Panc1 (cell line): ENCODE results near the gene RBBP5. TPM values are rescaled to one million over a fixed set of nuclear protein-coding genes. Genes with fewer than 3 reads are reported as not detected.

Experiments used
- ATAC-seq: fragments of 200-7000 bp; cut with Tn5 transposase; 2 replicates; pipeline ENCODE4 v1.9.1; 2020; ENCODE audit warnings: mild to moderate bottlenecking, moderate library complexity
- BruUV-seq: library from RNA; stranded (reverse); fragments of 400-500 nt; replicated peaks from 2 replicates; lab custom pipeline; 2021; lab: Mats Ljungman, UMichigan
- CTCF ChIA-PET: fragments of 300-600 bp; sonication (Branson Sonifier 250); formaldehyde crosslinking; loops from one replicate; lab custom pipeline; 2022; ENCODE audit warnings: antibody characterized with exemption; lab: Charles Lee
- POLR2A ChIA-PET: fragments of 300-600 bp; sonication (Branson Sonifier 250); formaldehyde crosslinking; loops from one replicate; lab custom pipeline; 2022; ENCODE audit warnings: antibody characterized with exemption; lab: Charles Lee
- DNase-seq: peaks from one replicate; pipeline ENCODE4 v3.0.0-alpha.2; 2010; ENCODE audit warnings: low read depth, low spot score
- H3K27ac ChIP-seq: 2 replicates; pipeline ENCODE4 v1.5.1; 2011; ENCODE audit warnings: mild to moderate bottlenecking, low read length, inconsistent platforms
- H3K27me3 ChIP-seq: fragments of 200-500 bp; sonication (Bioruptor generic); 2 replicates; pipeline ENCODE4 v1.6.0; 2014; ENCODE audit warnings: low read length, inconsistent platforms; ENCODE audit not compliant: control insufficient read depth, insufficient read depth
- H3K36me3 ChIP-seq: fragments of 200-500 bp; sonication (Bioruptor generic); 2 replicates; pipeline ENCODE4 v1.5.1; 2014; ENCODE audit warnings: inconsistent platforms, mild to moderate bottlenecking, low read length, moderate library complexity; ENCODE audit not compliant: control insufficient read depth, insufficient read depth
- H3K4me1 ChIP-seq: 2 replicates; pipeline ENCODE4 v1.5.1; 2011; ENCODE audit warnings: inconsistent platforms, mild to moderate bottlenecking, low read length, moderate library complexity; ENCODE audit not compliant: control insufficient read depth, insufficient read depth
- H3K4me3 ChIP-seq, 2 experiments: 2 replicates each; pipeline ENCODE4 v1.5.1; 2011 to 2012; ENCODE audit warnings: low read depth in 2 of 2, low read length in 2 of 2, mild to moderate bottlenecking in 2 of 2, inconsistent platforms in 1 of 2, moderate library complexity in 1 of 2
- H3K9me3 ChIP-seq: fragments of 200-500 bp; sonication (Bioruptor generic); 2 replicates; pipeline ENCODE4 v1.5.1; 2014; ENCODE audit warnings: low read depth, mild to moderate bottlenecking, inconsistent platforms, low read length, moderate library complexity; ENCODE audit not compliant: control insufficient read depth, insufficient read depth
- CTCF ChIP-seq: fragments of 450-650 bp; IDR thresholded peaks from 2 replicates; pipeline ENCODE4 v1.5.1; 2017; ENCODE audit warnings: mild to moderate bottlenecking
- POLR2AphosphoS5 ChIP-seq: IDR thresholded peaks from 2 replicates; pipeline ENCODE4 v1.6.1; 2012; ENCODE audit warnings: mild to moderate bottlenecking, low read depth, low read length, moderate library complexity
- REST ChIP-seq, 2 experiments: IDR thresholded peaks; 2 replicates each; pipeline ENCODE4 v1.6.1; 2011 to 2012; ENCODE audit warnings: low read depth in 2 of 2, control low read depth in 1 of 2, low read length in 1 of 2, mild to moderate bottlenecking in 1 of 2, moderate library complexity in 1 of 2; ENCODE audit not compliant: insufficient read depth in 1 of 2
- SIN3A ChIP-seq: IDR thresholded peaks from 2 replicates; pipeline ENCODE4 v1.6.1; 2012; ENCODE audit warnings: low read depth, mild to moderate bottlenecking, low read length, moderate library complexity, borderline replicate concordance; ENCODE audit not compliant: insufficient read depth
- TCF7L2 ChIP-seq: IDR thresholded peaks from 2 replicates; pipeline ENCODE4 v1.6.1; 2011; ENCODE audit warnings: mild to moderate bottlenecking, low read depth, low read length, inconsistent platforms
- in situ Hi-C: cut with HindIII; loops from 2 replicates; pipeline ENCODE4 v1.10.0; 2016; ENCODE audit warnings: low sequenced_read_pairs, low pct_unique_long_range_greater_than_20kb
- intact Hi-C: fragments of 100-400 bp; cut with micrococcal nuclease; formaldehyde crosslinking; loops from one replicate; pipeline ENCODE4 v1.10.0; 2022; ENCODE audit not compliant: unreplicated experiment
- total RNA-seq: library from RNA; stranded (reverse); gene quantifications from one replicate; pipeline ENCODE4 v1.2.1, GENCODE V29; 2021; ENCODE audit not compliant: unreplicated experiment

RBBP5 gene
- total RNA-seq, 1 experiment from 2014 or later: 22.2 TPM

GRCh38 chr1:205075642-205076155 is 46.1 kb downstream of the RBBP5 start:
- no peaks in the 10 kb centered on the region for H3K4me1 ChIP-seq
- no peak overlapping the region for H3K4me3 ChIP-seq
- CTCF ChIA-PET: interaction anchor here (0.9 to 1.8 kb wide), 3 partner anchors 10 to 86 kb away, joined by 4 to 8 read pairs (median 7); no protein-coding TSS in a partner anchor
- no peak overlapping the region for H3K27ac ChIP-seq
- TF ChIP-seq POLR2AphosphoS5: no peak
- TF ChIP-seq SIN3A: no peak
- no peak for TF ChIP-seq CTCF
- no peak for TF ChIP-seq REST (IDR thresholded peaks at IDR 0.05; ENCODE audit: insufficient read depth in 1 of 2, low read depth in 2 of 2, low read length in 1 of 2)
- TF ChIP-seq TCF7L2: no peak
- no peaks in the 10 kb centered on the region for H3K36me3 ChIP-seq
- ATAC-seq: no peak
- no TSS peak for BruUV-seq
- intact Hi-C loops: no loop called here
- POLR2A ChIA-PET: no interaction called here
- H3K27me3 ChIP-seq: no peaks in the 10 kb centered on the region
- no peak for DNase-seq
- H3K9me3 ChIP-seq: no peaks in the 10 kb centered on the region
- in situ Hi-C loops: no loop called here

GRCh38 chr1:205074513-205074912 is 47.3 kb downstream of the RBBP5 start:
- in situ Hi-C loops: no loop called here
- H3K4me3 ChIP-seq: no peak overlapping the region
- intact Hi-C loops: no loop called here
- ATAC-seq (no peak), DNase-seq (no peak)
- ChIA-PET POLR2A (no interaction called here), CTCF (interaction anchor here (0.9 to 1.8 kb wide), 2 partner anchors 13 to 85 kb away, joined by 4 to 7 read pairs; no protein-coding TSS in a partner anchor)
- H3K4me1 ChIP-seq: no peaks in the 10 kb centered on the region
- H3K36me3 ChIP-seq: no peaks in the 10 kb centered on the region
- TF ChIP-seq SIN3A (no peak), TCF7L2 (no peak), REST (IDR thresholded peaks at IDR 0.05; ENCODE audit: insufficient read depth in 1 of 2, low read depth in 2 of 2, low read length in 1 of 2) (no peak), CTCF (no peak), POLR2AphosphoS5 (no peak)
- no peak overlapping the region for H3K27ac ChIP-seq
- no peaks in the 10 kb centered on the region for H3K9me3 ChIP-seq
- BruUV-seq: no TSS peak
- no peaks in the 10 kb centered on the region for H3K27me3 ChIP-seq
